ENCODE results near the gene OSBPL10. TPM values are rescaled to one million over a fixed set of nuclear protein-coding genes. Genes with fewer than 3 reads are reported as not detected.

OSBPL10 gene
- total RNA-seq, 2 donors from 2014 or later, result 4.2 to 8.2 TPM

DNA sequence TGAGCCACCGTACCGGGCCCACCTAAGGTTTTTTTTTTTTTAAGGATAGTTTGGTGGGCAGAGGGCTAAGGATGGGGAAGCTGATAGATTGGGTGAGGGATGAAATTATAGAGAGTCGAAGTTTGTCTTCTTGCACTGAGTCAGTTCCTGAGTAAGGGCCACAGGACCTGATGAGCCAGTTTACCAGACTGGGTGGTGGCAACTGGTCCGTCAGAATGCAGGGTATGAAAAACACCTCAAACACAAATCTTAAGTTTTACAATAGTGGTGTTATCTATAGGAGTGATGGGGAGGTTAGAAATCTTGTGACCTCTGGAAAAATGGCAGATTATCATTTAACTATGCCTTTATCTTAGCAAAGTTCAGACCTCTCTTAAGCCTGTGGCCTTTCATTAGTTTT is 3.3 kb upstream of the OSBPL10 start:
- peaks cover 0 to 10% of the 10 kb centered on the region in 2 donors for H3K9me3 ChIP-seq
- no peak overlapping the region for H3K4me3 ChIP-seq
- no peak overlapping the region for H3K27ac ChIP-seq
- TF ChIP-seq, protein P1, sequence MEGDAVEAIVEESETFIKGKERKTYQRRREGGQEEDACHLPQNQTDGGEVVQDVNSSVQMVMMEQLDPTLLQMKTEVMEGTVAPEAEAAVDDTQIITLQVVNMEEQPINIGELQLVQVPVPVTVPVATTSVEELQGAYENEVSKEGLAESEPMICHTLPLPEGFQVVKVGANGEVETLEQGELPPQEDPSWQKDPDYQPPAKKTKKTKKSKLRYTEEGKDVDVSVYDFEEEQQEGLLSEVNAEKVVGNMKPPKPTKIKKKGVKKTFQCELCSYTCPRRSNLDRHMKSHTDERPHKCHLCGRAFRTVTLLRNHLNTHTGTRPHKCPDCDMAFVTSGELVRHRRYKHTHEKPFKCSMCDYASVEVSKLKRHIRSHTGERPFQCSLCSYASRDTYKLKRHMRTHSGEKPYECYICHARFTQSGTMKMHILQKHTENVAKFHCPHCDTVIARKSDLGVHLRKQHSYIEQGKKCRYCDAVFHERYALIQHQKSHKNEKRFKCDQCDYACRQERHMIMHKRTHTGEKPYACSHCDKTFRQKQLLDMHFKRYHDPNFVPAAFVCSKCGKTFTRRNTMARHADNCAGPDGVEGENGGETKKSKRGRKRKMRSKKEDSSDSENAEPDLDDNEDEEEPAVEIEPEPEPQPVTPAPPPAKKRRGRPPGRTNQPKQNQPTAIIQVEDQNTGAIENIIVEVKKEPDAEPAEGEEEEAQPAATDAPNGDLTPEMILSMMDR (IDR thresholded peaks at IDR 0.05), result no peak
- no peak for DNase-seq (ENCODE audit: low spot score)
- H3K4me1 ChIP-seq, result peaks cover 0 to 19% of the 10 kb centered on the region in 2 donors
- no peaks in the 10 kb centered on the region for H3K36me3 ChIP-seq
- no peaks in the 10 kb centered on the region for H3K27me3 ChIP-seq

- Histone ChIP-seq H3K9me3 (no peaks in the 10 kb centered on the region), H3K36me3 (no peaks in the 10 kb centered on the region), H3K27me3 (no peaks in the 10 kb centered on the region), H3K4me1 (peaks cover 0 to 24% of the 10 kb centered on the region in 2 donors), H3K4me3 (peak overlapping the region; percentile 69 to 72), H3K27ac (peak overlapping the region; percentile 76 to 86)
- TF ChIP-seq, protein P1 (IDR thresholded peaks at IDR 0.05), result no peak
- no peak for DNase-seq (ENCODE audit: low spot score)
Observed at GRCh38 chr3:31980530-31981205, 394 bp downstream of the OSBPL10 start.

DNA sequence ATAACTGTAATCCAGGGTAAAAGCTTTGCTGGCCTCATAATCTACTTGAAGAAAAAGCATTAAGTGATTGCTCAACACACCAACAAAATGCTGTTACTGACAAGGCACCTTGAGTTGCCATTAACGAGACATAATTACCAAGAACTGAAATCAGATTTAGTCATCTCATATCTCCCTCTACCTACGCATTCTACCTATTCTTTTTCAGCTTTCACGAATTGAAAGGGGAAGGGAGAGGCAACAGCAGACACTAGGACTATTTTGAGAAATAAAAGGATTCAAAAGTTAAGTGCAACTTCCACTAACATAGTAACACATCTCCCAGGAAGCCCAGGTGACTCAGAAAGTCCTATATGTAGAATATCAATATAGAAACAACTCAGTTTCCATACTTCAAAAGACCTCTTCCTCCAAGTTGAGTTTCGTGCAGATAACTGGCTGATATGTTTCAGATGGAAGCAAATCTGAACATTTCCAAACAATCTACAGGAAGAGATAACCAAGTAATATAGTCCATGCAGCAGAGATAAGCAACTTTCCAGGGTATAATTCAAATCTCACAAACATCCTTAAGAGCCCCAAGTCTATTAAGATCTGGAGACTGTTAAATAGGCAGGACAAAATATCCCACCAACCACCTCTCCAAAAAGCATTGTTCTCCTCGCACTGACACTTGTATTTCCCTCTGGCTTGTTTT is 1.9 kb downstream of the OSBPL10 start:
- H3K27me3 ChIP-seq, result no peaks in the 10 kb centered on the region
- H3K4me3 ChIP-seq, result no peak overlapping the region
- no peak overlapping the region for H3K27ac ChIP-seq
- no peaks in the 10 kb centered on the region for H3K9me3 ChIP-seq
- DNase-seq (ENCODE audit: low spot score), result no peak
- peaks cover 0 to 24% of the 10 kb centered on the region in 2 donors for H3K4me1 ChIP-seq
- TF ChIP-seq, protein P1 (IDR thresholded peaks at IDR 0.05), result no peak
- H3K36me3 ChIP-seq, result no peaks in the 10 kb centered on the region

GRCh38 chr3:31978553-31978952 is 2.5 kb downstream of the OSBPL10 start:
- Histone ChIP-seq H3K27ac (no peak overlapping the region), H3K27me3 (no peaks in the 10 kb centered on the region), H3K4me3 (no peak overlapping the region), H3K9me3 (no peaks in the 10 kb centered on the region), H3K36me3 (no peaks in the 10 kb centered on the region), H3K4me1 (peaks cover 0 to 24% of the 10 kb centered on the region in 2 donors)
- TF ChIP-seq, protein P1 (IDR thresholded peaks at IDR 0.05), result no peak
- no peak for DNase-seq (ENCODE audit: low spot score)

DNA sequence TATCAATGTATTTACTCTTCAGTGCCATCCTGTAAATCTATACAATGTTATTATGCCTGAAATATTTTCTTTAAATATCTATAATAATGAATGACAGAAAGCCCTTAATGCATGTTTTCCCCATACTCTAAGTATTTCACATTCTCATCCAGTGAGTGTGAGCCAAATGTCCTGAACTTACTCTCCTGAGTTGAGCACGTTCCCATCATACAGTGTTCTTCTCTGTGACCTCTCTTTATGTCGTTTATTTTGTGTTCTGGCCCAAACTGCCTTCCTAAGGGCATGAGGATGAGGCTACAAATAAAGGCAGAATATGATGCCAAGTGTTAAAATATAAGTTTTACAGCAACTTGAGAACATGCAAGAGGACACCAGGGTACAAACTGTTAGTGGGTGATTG is 3.3 kb downstream of the OSBPL10 start:
- TF ChIP-seq, protein P1 (IDR thresholded peaks at IDR 0.05), result no peak
- peaks cover 0 to 30% of the 10 kb centered on the region in 2 donors for H3K4me1 ChIP-seq

More for the DNA sequence above, 3.3 kb downstream of the OSBPL10 start:
- H3K27ac ChIP-seq, result no peak overlapping the region
- no peak overlapping the region for H3K4me3 ChIP-seq
- no peaks in the 10 kb centered on the region for H3K27me3 ChIP-seq
- no peaks in the 10 kb centered on the region for H3K36me3 ChIP-seq
- no peak for DNase-seq (ENCODE audit: low spot score)
- no peaks in the 10 kb centered on the region for H3K9me3 ChIP-seq

All from right atrium auricular region (tissue), 2 donors.